Fibroblast of villous mesenchyme (primary cell): ENCODE results near the gene KIF21A. TPM values are rescaled to one million over a fixed set of nuclear protein-coding genes. Genes with fewer than 3 reads are reported as not detected.

ENCODE experiments used
- DNase-seq: peaks from one replicate; pipeline ENCODE4 v3.0.0-alpha.2; 2010; ENCODE audit warnings: low read depth
- H3K4me3 ChIP-seq: 2 replicates; pipeline ENCODE4 v1.5.1; 2011; ENCODE audit warnings: low read depth, mild to moderate bottlenecking, low read length
- total RNA-seq: library from RNA; depleted of rRNA; stranded (reverse); fragments of >200 nt; gene quantifications from 2 replicates; pipeline ENCODE4 v1.2.3, GENCODE V29; 2012
- TF ChIP-seq, protein P1 (sequence below): IDR thresholded peaks from 2 replicates; pipeline ENCODE4 v1.5.1; 2012; ENCODE audit warnings: low read depth, mild to moderate bottlenecking, low read length; ENCODE audit not compliant: insufficient read depth

KIF21A gene
- total RNA-seq, 1 donor, result 11.2 TPM

DNA sequence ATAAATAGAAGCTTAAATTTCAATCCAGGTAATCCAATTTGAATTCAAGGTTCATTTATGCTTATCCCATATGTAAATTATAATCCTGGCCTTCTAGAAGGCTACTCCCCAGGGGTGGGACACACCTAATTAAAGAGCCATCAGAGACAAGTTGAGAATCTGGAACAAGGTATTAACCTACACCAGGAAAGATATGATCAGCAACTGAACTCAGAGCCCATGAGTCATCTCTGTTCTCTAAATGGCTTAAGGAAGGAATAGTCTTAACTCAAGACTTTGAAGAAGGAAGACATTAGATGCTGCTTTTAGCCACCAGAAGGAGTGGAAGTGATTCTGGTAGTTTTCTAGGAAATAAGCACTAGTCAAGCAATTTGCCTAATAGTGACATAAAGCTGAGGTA, 88.0 kb downstream of the KIF21A start:
- TF ChIP-seq, protein P1, sequence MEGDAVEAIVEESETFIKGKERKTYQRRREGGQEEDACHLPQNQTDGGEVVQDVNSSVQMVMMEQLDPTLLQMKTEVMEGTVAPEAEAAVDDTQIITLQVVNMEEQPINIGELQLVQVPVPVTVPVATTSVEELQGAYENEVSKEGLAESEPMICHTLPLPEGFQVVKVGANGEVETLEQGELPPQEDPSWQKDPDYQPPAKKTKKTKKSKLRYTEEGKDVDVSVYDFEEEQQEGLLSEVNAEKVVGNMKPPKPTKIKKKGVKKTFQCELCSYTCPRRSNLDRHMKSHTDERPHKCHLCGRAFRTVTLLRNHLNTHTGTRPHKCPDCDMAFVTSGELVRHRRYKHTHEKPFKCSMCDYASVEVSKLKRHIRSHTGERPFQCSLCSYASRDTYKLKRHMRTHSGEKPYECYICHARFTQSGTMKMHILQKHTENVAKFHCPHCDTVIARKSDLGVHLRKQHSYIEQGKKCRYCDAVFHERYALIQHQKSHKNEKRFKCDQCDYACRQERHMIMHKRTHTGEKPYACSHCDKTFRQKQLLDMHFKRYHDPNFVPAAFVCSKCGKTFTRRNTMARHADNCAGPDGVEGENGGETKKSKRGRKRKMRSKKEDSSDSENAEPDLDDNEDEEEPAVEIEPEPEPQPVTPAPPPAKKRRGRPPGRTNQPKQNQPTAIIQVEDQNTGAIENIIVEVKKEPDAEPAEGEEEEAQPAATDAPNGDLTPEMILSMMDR, result no peak
- H3K4me3 ChIP-seq, result no peak overlapping the region

DNA sequence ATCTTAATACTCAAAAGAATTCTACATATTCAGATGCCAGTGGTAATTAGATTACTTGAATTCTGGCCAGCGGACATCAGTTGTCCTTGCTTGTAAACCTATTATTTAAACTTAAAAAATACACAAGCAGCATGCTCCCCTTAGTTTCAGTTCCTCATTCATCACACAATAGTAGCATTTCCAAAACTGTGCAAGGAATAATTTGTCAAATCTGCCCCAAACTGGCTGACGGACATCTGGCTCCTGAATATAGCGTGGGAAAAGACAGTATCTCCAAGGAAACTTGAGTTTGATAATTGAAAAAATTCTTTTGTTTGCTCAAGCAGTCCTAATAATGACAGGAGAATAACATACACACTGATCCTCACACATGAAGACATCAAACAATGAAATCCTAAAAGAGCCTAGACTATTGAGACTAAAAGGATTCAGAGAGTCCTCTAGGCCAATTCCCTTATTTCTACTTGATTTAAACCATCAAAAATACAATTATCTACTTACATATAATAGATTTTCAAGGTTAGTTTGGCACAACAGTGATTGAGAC, 90.4 kb downstream of the KIF21A start:
- TF ChIP-seq, protein P1, result no peak
- H3K4me3 ChIP-seq, result no peak overlapping the region
- no peak for DNase-seq

More for the DNA sequence above, 88.0 kb downstream of the KIF21A start:
- DNase-seq, result no peak

DNA sequence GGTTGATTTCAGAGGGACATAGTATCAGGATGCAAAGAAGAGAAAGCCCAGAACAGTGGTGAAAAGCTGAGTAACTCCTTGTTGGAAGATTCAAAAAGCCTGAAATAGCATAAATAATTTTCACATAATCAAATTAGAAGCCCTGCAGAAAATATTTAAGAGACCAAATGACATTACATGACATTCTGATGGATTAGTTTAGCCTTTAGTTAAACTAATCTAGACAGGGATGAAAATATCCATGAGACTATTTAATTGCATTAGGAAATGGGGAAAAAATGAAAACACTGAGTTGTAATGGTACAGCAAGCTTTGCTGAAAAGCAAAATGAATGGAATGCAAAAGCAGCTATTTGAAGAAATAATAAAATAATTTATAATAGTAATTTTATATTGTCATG, 91.8 kb downstream of the KIF21A start:
- DNase-seq, result no peak
- H3K4me3 ChIP-seq, result no peak overlapping the region
- TF ChIP-seq, protein P1, result no peak

DNA sequence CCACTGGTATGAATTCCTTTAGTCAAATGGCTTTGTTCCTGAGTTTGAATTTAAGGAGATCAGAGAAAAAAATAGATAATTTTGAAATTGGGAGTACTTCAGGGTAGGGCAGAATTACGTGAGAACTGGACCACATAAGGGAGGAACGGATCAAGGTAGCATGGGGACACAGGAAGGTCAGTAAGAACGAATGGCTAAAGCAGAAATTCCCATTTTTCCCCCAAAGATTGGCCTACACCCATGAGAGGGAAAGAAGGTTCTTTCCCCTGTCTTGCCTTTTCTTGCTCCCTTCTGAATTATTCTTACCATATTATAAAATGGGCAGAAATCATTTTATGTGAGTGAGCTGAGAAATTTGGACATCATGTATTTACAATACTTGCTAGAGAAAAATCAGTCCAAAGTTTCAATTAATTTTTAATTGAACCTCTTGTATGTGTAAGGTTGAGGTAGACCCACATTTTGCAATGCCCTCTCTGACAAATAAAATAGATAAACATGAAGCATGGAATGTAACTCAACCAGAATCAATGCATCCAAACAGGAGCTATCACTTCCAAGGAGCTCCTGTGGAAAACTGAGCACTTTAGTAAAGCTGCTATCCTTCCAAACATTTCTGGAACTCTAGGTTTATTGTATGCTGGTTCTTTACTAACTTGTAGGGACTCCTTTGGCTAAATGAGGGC, 93.8 kb downstream of the KIF21A start:
- H3K4me3 ChIP-seq, result no peak overlapping the region
- no peak for DNase-seq
- TF ChIP-seq, protein P1, result no peak

DNA sequence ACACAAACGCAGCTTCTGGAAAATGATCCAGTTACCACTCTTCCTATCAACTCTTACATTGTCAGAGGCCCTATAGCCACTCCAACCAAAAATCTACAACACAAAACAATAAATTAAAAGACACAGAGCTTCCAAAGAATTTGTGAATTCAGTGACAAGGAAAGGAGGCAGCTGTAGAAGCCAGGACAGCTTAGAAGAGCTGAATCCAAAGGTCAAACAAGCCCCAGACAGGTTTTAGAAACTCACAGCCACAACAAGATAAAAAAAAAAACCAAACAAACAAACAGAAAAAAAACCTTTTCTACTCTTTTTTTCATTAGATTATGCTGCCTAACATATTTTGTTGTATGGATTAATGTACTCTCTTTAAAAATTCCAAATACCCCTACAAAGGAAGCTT, 94.4 kb downstream of the KIF21A start:
- no peak overlapping the region for H3K4me3 ChIP-seq
- TF ChIP-seq, protein P1, result no peak
- DNase-seq, result no peak

DNA sequence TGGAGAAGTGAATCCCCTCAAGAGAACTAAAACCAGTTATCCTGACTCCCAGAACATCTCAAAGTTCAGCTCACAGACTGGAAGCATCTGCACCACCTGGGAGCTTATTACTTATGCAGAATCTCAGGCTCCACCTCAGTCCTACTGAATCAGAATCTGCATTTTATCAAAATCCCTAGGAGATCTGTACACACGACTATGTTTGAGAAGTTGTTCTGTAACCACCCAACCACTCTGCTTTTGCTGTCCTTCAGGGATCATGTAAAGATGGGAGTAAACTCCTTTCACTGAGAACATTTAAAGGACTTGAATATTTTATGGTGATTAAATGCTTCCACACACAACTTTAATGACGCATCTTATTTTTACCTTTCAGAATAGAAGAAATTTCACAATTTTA, 98.0 kb downstream of the KIF21A start:
- DNase-seq, result no peak
- no peak overlapping the region for H3K4me3 ChIP-seq
- TF ChIP-seq, protein P1, result no peak
